HUES48 (cell line): ENCODE results near the gene GSTP1.

Experiments
- H3K27ac ChIP-seq: one replicate; pipeline ENCODE4 v1.7.0; 2013; ENCODE audit warnings: low read depth, low read length, inconsistent platforms
- H3K27me3 ChIP-seq: 2 replicates; pipeline ENCODE4 v1.6.1; 2013; ENCODE audit warnings: mild to moderate bottlenecking, low read length; ENCODE audit not compliant: control insufficient read depth, insufficient read depth
- H3K36me3 ChIP-seq: 2 replicates; pipeline ENCODE4 v1.6.1; 2013; ENCODE audit warnings: low read length; ENCODE audit not compliant: control insufficient read depth, insufficient read depth
- H3K4me1 ChIP-seq: 2 replicates; pipeline ENCODE4 v1.6.1; 2013; ENCODE audit warnings: mild to moderate bottlenecking, low read length; ENCODE audit not compliant: control insufficient read depth, insufficient read depth
- H3K4me3 ChIP-seq: 2 replicates; pipeline ENCODE4 v1.5.1; 2013; ENCODE audit warnings: mild to moderate bottlenecking, low read depth, low read length
- H3K9ac ChIP-seq: 2 replicates; pipeline ENCODE4 v1.6.1; 2013; ENCODE audit warnings: mild to moderate bottlenecking, low read depth, low read length, moderate library complexity
- H3K9me3 ChIP-seq: 2 replicates; pipeline ENCODE4 v1.6.1; 2013; ENCODE audit warnings: low read length; ENCODE audit not compliant: control insufficient read depth, insufficient read depth

Gene GSTP1

GRCh38 chr11:67583247-67584204 is at the start of gene GSTP1:
Gene GSTP1 (plus strand): TSS chr11:67583812. CDS start chr11:67583844, 32 bp downstream.
- Histone ChIP-seq H3K9ac (peak within 1 kb of the TSS; percentile 91), H3K27me3 (no peaks in the 10 kb centered on the region; the same call in 1 of the 2 replicates), H3K9me3 (no peaks in the 10 kb centered on the region), H3K36me3 (peaks cover 39% of the 10 kb centered on the region), H3K4me3 (peak within 1 kb of the TSS; percentile 87), H3K27ac (peak within 1 kb of the TSS; percentile 92), H3K4me1 (peaks cover 33% of the 10 kb centered on the region)

DNA sequence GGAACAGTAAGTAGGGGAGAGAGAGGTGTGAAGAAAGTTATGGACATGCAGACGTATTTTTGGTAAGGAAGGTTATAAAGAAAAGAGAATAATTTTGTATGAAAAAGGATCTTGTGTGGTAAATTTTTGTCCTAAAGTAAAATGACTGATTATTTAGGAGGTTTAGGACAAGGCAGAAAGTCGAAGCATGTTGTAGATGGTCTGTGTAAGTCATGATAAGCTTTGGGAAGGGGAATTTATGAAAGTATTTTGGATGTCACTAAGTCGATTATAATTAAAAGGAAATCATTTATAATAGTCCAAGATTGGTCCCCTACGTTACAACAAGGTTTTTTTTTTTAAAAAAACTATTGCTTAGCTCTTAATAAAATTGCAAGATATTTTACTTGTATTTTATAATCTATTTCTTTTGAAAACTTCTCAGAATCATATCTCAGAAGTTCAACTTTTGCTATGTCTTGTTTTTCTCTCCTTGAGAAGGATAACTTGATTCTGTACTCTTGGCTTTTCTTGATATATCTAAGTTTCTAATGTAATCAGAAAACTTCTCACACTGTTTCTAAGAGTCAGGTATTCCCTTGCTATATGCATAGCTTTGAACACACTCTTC is 49.4 kb upstream of the GSTP1 start:
- H3K9me3 ChIP-seq, result peaks cover 17% of the 10 kb centered on the region
- no peak overlapping the region for H3K4me3 ChIP-seq
- no peaks in the 10 kb centered on the region for H3K4me1 ChIP-seq
- no peak overlapping the region for H3K9ac ChIP-seq
- H3K36me3 ChIP-seq, result no peaks in the 10 kb centered on the region
- H3K27me3 ChIP-seq, result no peaks in the 10 kb centered on the region
- H3K27ac ChIP-seq, result no peak overlapping the region

GRCh38 chr11:67535561-67535960 is 48.1 kb upstream of the GSTP1 start:
- H3K9me3 ChIP-seq, result peaks cover 17% of the 10 kb centered on the region
- no peak overlapping the region for H3K27ac ChIP-seq
- H3K4me3 ChIP-seq, result no peak overlapping the region
- no peaks in the 10 kb centered on the region for H3K36me3 ChIP-seq
- no peaks in the 10 kb centered on the region for H3K4me1 ChIP-seq
- H3K9ac ChIP-seq, result no peak overlapping the region
- no peaks in the 10 kb centered on the region for H3K27me3 ChIP-seq

- Histone ChIP-seq H3K4me3 (no peak overlapping the region), H3K36me3 (no peaks in the 10 kb centered on the region), H3K27me3 (no peaks in the 10 kb centered on the region), H3K27ac (no peak overlapping the region), H3K9ac (no peak overlapping the region), H3K4me1 (no peaks in the 10 kb centered on the region), H3K9me3 (peaks cover 14% of the 10 kb centered on the region)
These were observed 45.3 kb upstream of the GSTP1 start for GRCh38 chr11:67538306-67538705.

DNA sequence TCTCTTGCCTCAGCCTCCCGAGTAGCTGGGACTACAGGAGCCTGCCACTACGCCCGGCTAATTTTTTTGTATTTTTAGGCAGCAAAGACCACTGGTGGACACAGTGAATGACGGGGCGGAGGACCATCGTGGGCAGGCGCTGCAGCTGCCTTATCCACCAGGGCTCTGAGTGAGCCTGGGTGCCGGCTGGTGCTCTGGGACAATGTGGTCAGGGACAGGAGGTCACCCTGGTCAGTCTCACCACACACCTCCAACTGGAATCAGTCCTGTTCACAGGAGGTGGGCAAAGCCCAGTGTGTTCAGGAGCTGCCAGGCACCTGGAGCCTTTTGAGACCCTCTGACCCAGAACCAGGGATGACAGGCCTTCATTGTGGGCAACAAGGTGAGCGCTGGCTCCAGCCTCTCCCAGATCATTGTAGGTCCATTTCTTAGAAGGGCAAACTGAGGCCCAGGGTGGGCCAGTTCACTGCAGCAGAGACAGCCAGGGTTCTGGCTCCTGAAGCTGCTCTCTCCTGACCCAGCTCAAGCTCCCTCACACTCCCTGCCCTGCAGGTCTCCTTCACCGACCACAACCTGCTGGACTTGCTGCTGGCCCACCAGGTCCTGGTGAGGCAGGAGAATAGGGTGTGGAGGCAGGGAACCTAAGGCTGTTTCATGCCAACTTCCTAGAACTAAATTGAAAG is 44.6 kb upstream of the GSTP1 start:
- Histone ChIP-seq H3K36me3 (no peaks in the 10 kb centered on the region), H3K27me3 (no peaks in the 10 kb centered on the region), H3K9me3 (peaks cover 8% of the 10 kb centered on the region), H3K27ac (no peak overlapping the region), H3K4me3 (no peak overlapping the region), H3K9ac (no peak overlapping the region), H3K4me1 (no peaks in the 10 kb centered on the region)

- H3K9ac ChIP-seq, result no peak overlapping the region
- peaks cover 4% of the 10 kb centered on the region for H3K9me3 ChIP-seq
- no peak overlapping the region for H3K4me3 ChIP-seq
- no peak overlapping the region for H3K27ac ChIP-seq
- no peaks in the 10 kb centered on the region for H3K27me3 ChIP-seq
- no peaks in the 10 kb centered on the region for H3K36me3 ChIP-seq
- no peaks in the 10 kb centered on the region for H3K4me1 ChIP-seq
These were observed 44.1 kb upstream of the GSTP1 start for GRCh38 chr11:67539550-67539949.

DNA sequence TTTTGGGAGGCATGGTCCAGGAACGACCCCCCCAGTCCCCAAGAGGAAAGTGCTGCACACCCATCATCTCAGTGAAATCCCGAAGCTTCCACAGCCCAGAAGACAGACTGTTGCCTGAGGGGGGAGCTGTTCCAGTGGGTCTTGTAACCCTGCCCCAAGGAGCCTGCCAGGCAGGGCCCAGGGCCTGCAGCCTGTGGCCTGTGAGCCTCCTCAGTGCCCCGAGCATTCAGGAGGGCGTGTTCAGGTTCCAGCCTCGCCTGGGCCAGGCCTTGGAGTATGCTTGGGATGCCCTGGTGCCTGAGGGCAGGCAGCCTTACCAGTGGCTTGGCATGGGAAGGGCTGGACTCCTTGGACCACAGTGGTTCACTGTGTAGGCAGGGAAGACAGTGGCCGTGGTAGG is 42.4 kb upstream of the GSTP1 start:
- Histone ChIP-seq H3K4me1 (no peaks in the 10 kb centered on the region), H3K9ac (no peak overlapping the region), H3K9me3 (no peaks in the 10 kb centered on the region), H3K27me3 (no peaks in the 10 kb centered on the region), H3K27ac (no peak overlapping the region), H3K4me3 (no peak overlapping the region), H3K36me3 (no peaks in the 10 kb centered on the region)

- Histone ChIP-seq H3K4me3 (no peak overlapping the region), H3K27ac (no peak overlapping the region), H3K9ac (no peak overlapping the region), H3K36me3 (no peaks in the 10 kb centered on the region), H3K9me3 (no peaks in the 10 kb centered on the region), H3K4me1 (no peaks in the 10 kb centered on the region), H3K27me3 (no peaks in the 10 kb centered on the region)
These were observed 41.4 kb upstream of the GSTP1 start for GRCh38 chr11:67542169-67542568.

DNA sequence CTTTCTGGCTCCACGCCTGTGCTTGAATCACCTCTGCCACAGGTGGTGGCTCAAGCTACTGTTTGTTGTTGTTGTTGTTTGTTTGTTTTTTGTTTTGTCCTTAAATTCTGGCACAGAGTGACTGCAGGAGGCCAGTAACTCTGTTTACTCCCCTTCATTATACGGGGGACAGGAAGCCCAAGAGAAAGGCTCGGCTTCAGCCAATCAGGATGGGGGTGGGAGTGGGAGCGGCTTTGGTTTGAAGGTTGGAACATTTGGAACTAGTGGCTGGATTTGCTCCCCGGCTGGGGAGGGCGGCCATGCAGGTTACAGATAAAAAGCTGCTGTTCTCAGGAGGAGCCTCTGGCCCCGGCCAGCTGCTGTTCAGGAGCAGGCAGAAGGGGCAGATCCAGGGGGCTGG is 40.6 kb upstream of the GSTP1 start:
- no peaks in the 10 kb centered on the region for H3K36me3 ChIP-seq
- H3K4me3 ChIP-seq, result no peak overlapping the region
- H3K27me3 ChIP-seq, result no peaks in the 10 kb centered on the region
- H3K9me3 ChIP-seq, result no peaks in the 10 kb centered on the region
- H3K27ac ChIP-seq, result no peak overlapping the region
- H3K9ac ChIP-seq, result no peak overlapping the region
- H3K4me1 ChIP-seq, result no peaks in the 10 kb centered on the region

GRCh38 chr11:67543585-67543984 is 40.0 kb upstream of the GSTP1 start:
- no peaks in the 10 kb centered on the region for H3K27me3 ChIP-seq
- no peak overlapping the region for H3K9ac ChIP-seq
- no peaks in the 10 kb centered on the region for H3K4me1 ChIP-seq
- no peak overlapping the region for H3K4me3 ChIP-seq
- no peaks in the 10 kb centered on the region for H3K9me3 ChIP-seq
- H3K36me3 ChIP-seq, result no peaks in the 10 kb centered on the region
- no peak overlapping the region for H3K27ac ChIP-seq
